Measurements from ENCODE around the gene ATP2B2.
"Not testable (repeated sequence)": the region's sequence is repeated elsewhere in the genome, so short reads cannot be mapped to it uniquely, and the experiment has no call there.

Gene ATP2B2

GRCh38 chr3:10505050-10505790, at the start of gene ATP2B2:
ATP2B2 (minus strand) TSS chr3:10505586; CDS start chr3:10449543, 56,043 bp downstream.
- no peak for DNase-seq

GRCh38 chr3:10554746-10555145, 49.4 kb upstream of the ATP2B2 start:
- no peak for DNase-seq

- no peak for DNase-seq
Observed at GRCh38 chr3:10554236-10554611, 48.8 kb upstream of the ATP2B2 start.

DNA sequence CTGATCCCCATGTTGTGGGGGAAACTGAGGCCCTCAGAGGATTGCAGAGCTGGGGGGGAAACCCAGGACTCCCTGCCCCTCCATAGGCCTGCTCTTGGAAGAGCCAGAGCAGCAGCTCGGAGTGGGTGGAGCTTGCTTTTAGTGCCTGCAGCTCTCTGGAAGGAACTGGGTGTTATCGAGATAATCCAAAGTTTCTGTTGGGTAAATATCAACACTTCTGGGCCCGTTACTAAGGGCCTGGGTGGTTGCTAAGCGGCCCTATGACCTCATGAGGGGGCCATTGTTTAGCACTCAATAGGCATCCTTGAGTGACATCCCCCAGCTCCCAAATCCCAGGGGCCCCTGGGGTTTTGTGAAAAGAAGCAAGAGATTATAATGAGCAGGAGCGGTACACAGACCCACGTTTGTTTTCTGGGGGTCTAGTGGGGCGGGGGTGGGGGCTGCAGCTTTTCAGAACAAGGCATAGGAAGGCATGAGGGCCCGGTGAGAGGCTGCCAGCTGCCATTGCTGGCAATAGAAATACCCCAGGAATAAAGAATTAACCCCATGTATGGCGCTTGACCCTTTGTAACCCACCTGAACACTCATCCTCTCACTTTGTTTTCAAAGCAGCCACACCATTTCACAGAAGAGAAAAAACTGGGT, 48.3 kb upstream of the ATP2B2 start:
- no peak for DNase-seq

- peak; percentile 28 for DNase-seq
Observed at GRCh38 chr3:10552631-10552943, 47.2 kb upstream of the ATP2B2 start.

DNA sequence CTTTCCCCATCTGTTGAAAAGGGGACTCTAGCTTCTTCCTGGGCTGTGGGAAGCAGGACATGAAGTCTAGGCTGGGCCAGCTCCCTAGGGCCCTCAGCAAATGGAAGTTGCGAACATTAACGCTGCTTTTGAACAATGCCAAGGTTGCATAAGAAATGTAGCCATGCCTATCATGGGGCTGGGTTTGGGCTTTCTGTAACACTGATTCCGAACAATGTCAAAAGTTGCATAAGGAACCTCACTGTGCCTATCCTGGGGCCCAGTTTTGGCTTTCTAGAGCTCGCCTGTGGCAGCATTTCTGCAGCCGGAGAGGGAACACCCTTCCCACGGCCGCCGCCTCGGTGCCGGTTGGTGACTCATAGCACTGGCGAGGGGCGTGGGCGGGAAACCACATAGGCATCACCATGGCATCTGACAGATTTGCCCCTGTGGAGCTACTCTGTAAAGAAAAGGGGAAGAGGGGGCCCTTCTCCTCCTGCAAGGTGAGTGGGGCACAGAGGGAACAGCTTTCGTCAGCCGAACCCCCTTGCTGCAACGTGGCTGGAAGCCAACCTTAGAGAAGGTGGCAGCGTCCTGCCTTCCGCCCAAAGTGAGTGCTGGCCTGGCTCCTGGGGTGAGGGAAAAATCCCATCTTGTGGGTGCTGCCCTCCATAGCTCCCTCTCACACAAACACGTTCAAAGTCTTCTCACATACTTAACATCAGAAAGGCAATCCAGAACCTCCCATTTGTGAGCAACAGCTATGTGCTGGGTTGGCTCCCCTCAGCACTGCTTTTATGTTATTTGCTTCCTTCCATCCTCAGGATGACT, 46.6 kb upstream of the ATP2B2 start:
- peak; percentile 75 for DNase-seq

- DNase-seq = no peak
Observed at GRCh38 chr3:10551139-10551538, 45.8 kb upstream of the ATP2B2 start.

- no peak for DNase-seq
Observed at GRCh38 chr3:10550705-10551104, 45.3 kb upstream of the ATP2B2 start.

DNA sequence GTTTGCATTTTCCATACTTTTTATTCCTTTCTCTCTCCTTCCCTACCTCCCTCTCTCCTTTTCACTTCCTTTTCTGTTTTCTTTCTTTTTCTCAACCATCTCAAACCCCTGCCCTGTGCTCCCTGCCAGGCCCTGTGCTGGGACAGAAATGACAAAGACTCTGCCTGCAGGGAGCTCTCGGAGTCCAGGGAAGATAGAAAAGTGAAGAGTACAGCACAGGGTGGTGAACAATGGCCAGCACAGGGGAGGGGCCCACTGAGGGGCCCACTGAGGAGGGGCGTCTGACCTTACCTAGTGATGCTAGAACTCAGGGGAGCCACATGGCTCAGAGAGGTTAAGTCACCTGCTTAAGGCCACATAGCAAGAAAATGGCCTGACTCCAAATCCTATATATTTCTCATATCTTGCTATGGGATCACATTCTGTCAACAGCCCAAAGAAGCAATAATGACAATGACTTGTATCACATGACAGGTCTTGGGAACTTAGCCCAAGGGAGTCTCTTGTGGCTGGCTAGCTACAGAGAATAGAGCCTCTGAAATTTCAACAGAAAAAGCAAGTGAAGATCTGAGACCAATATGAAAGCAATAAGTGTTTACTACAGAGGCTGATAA, 44.3 kb upstream of the ATP2B2 start:
- DNase-seq = no peak

DNA sequence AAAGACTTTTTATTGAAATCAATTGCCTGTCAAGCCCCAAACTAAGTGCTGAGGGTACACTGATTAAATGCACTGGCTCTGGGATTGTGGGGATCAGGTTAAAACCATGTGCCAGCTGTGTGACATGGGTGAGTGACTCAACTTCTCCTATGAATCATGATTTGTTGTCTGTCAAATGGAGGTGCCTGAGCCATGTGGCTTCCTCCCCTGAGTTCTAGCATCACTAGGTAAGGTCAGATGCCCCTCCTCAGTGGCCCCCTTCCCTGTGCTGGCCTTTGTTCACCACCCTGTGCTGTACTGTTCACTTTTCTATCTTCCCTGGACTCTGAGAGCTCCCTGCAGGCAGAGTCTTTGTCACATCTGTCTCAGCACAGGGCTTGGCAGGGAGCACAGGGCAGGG, 43.6 kb upstream of the ATP2B2 start:
- no peak for DNase-seq

DNA sequence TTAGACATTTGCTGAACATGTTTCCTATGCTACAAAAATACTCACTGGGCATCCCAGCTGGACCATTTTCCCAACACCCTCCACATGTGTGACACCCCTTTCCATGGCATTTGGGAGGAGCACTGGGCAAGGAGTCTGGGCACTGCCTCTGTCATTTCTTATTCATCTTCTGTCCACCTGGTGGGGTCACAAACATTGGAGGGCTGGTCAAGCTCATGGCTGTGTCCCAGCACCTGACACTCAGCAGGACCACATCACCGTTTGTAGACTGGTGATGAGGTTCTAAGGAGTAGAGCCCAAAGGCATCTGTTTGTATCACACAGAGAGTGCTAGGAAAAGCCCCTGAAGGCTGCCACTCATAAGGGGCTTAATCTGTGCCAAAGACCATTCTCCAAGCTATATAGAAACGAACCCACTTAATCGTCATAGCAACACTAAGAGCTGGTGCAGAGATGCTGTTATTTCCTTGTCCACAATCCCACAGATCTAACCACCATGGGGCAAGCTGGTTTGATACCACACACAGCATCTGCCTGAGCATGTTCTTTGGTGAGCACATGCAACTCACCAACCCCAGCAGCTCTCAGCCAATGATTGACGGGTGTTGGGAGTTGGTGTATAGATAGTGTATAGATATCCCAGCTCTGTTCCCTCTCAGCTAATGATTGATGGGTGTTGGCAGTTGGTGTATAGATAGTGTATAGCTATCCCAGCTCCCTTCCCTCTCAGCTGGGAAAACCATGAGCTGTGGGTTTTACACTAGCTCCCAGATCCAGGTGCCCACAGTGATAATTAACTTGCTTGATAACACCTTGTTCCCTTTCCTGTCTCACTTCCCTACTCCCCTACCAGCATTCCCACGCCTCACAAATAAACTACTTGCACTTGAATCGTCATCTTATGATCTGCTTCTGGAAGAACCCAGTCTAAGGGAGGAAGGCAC, 42.7 kb upstream of the ATP2B2 start:
- peak; percentile 19 for DNase-seq

- no peak for DNase-seq
Observed at GRCh38 chr3:10547413-10547812, 42.0 kb upstream of the ATP2B2 start.

DNA sequence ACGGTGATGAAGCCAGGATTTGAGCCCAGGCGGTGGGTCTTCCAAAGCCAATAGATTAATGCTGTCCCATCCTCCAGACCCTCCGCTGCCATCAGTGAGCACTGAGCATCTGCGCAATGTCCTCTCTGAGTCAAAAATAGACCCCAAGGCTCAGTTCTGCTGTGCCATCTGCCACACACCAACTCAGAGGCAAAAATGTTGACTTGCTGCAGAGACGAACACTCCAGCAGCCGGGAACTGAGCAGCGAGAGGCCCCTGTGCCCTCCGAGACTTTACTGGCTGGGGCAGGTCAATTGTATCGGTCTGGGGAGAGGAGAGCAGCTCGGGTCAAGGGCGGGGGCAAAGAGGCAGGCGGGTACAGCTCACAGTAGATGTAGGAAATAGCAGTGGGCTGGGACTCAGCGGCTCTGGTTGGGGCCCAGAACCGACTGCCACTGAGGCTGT, 41.5 kb upstream of the ATP2B2 start:
- DNase-seq = no peak

GRCh38 chr3:10546181-10546624, 40.8 kb upstream of the ATP2B2 start:
- DNase-seq = no peak

- no peak for DNase-seq
Observed at GRCh38 chr3:10542518-10542917, 37.1 kb upstream of the ATP2B2 start.

GRCh38 chr3:10540347-10540746, 35.0 kb upstream of the ATP2B2 start:
- not testable (repeated sequence) for DNase-seq

GRCh38 chr3:10534066-10534465, 28.7 kb upstream of the ATP2B2 start:
- DNase-seq = no peak

DNA sequence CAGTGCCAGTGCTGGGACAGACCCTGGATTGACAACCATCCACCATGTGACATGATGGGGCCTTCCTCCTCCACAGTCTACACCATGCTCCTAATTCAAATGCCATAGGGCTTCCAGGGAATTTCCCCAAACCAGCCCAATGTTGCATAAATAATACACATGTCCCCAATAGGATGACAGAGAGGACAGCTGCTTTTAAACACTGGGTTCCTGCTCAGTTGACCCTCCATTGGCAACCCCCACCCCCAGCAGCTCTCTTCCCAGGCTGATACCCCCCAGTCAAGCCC, 28.3 kb upstream of the ATP2B2 start:
- no peak for DNase-seq

DNA sequence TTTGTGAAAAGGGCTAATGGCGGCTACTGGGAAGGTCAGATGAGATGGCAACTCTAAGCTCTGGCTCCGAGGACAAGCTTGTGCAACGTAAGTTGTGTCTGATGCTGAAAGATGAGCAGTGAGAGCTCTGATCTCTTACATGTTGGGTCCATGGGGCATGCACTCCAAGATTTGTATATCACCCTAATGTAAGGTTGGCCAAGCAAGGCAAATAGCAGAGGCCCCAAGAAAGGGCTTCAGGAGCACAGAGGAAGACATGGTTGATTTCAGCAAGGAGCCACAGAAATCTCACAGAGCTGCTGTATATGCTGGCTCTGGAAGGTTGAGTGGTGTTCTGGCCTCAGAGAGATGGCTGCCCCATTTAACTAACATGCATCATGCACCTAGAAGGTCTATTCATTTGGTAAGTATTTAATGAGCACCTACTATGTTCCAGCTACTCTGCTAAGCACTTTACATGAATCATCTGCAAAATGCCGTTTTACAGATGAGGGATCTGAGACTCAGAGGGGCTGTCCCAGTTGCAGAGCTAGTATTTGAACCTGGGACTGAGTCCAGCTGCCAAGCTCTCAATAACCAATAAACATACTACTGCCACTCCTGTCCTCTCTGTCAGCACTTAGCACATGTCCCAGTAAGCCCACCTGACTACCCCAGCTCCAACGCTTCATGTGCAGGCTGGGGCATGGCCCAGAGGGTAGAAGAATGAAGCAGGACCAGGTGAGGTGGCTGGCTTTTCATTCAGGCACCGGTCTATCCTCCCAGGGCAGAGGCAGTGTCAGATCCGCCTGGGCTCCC, 27.8 kb upstream of the ATP2B2 start:
- DNase-seq = no peak

DNA sequence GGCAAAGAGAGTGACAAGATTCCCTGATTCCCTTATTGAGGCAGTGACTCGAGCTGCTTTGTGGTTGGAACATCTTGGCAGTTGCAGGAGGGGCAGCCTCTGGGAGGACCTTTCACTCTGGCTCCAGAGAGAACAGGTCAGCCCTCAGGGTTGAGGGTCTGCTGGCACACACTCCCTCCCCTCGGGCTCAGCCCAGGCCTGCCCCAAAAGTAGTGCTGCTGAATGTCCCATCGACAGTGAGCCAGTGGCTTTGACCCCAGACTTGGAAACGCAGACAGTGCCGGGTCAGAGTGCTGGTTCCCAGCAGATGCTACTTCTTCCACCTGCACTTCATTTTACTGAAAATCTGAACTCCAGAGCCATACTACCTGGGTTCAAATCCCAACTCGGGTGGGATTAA, 25.6 kb upstream of the ATP2B2 start:
- DNase-seq = no peak

GRCh38 chr3:10530241-10530640, 24.9 kb upstream of the ATP2B2 start:
- no peak for DNase-seq

- DNase-seq = no peak
Observed at GRCh38 chr3:10529809-10530208, 24.4 kb upstream of the ATP2B2 start.

Data from CD4-positive, alpha-beta T cell treated with Interleukin-21 for 1 hour (primary cell).